Subcutaneous adipose tissue (tissue), 4 donors: ENCODE measurements around the gene TECPR1. TPM values are rescaled to one million over a fixed set of nuclear protein-coding genes. Genes with fewer than 3 reads are reported as not detected.

Source experiments
- CTCF ChIP-seq: fragments of 450-650 bp; IDR thresholded peaks from one replicate; pipeline ENCODE4 v1.5.1; 2016; ENCODE audit warnings: low read depth, mild to moderate bottlenecking, control low read depth, antibody characterized with exemption, moderate library complexity
- total RNA-seq, 4 donors: library from RNA; depleted of rRNA; stranded (reverse); fragments of >200 nt; gene quantifications; one replicate each; pipeline ENCODE4 v1.1.0, GENCODE V29; 2016

TECPR1 gene
- total RNA-seq, 4 donors from 2014 or later, result 9.7 to 36.2 (median 11.9) TPM

GRCh38 chr7:98254951-98255610 lies 3.0 kb upstream of the TECPR1 start:
- TF ChIP-seq CTCF, result no peak

DNA sequence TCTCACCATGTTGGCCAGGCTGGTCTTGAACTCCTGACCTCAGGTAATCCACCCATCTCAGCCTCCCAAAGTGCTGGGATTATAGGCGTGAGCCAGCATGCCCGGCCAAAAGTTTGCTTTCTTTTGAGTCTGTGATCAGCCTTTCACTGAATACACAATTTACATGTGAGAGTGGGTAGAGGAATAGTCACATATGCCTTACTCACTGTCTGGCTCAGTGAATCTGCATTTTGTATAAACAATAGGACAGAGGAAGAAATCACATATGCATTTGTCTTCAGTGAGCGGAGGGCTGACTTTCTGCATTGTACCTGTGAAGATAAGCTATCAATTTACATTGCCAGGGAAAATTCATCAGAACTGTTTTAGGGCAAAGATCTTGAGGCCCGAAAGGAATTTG lies 2.5 kb upstream of the TECPR1 start:
- TF ChIP-seq CTCF, result no peak

- no peak for TF ChIP-seq CTCF
These were observed 508 bp upstream of the TECPR1 start for GRCh38 chr7:98252425-98253054.

GRCh38 chr7:98251231-98251600 lies 816 bp downstream of the TECPR1 start:
- TF ChIP-seq CTCF, result no peak

DNA sequence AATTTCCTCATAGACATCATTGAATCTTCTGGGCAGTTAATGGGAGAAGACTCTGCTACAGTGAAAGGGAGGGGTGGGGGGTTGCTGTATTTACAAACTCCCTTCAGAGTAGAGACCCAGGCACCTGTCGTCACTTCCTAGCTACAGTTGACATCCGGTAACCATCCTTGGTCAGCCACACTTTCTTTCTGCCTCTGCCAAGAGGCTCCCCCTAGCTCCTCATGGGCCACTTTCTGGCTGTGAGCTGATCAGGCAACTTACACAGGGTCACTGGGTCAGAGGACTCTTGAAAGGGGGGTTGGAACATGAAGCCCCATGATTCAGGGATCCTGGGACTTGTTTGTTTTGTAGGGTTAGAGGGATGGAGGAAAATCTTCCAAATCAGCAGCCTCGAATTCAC lies 1.2 kb downstream of the TECPR1 start:
- no peak for TF ChIP-seq CTCF

DNA sequence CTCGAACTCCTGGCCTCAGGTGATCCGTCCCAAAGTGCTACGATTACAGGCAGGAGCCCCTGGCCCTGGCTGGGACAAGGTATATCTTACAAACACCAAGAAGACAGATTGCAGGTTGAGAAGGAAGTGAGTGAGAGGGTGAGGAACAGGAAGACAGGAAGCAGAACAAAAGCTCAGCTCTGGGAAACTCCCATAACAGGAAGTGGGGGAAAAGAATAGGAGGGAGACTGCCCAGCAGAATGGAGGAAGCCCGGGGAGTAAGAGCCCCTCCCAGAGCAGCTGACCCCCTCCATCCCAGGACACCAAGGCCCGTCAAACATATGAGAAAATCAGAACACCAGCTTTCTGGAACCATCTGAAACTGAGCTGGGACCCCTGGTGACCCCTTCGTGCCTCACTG lies 2.9 kb downstream of the TECPR1 start:
- no peak for TF ChIP-seq CTCF

- no peak for TF ChIP-seq CTCF
These were observed 3.9 kb downstream of the TECPR1 start for GRCh38 chr7:98248156-98248555.
